ENCODE measurements around the gene UTS2B.

DNA sequence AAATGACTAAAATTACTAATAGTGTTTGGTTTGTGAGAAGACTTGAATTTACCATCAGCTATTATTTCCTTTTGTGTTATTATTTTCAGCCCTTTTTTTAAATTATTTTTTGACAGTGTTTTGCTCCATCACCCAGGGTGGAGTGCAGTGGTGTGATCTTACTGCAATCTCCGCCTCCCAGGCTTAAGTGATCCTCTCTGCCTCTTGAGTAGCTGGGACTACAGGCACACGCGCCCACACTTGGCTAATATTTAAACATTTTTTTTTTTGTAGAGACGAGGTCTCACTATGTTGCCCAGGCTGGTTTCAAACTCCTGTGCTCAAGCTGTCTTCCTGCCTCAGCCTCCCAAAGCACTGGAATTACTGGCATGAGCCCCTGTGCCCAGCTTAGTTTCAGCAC, 31.7 kb upstream of the UTS2B start:
- TF ChIP-seq, protein P1, sequence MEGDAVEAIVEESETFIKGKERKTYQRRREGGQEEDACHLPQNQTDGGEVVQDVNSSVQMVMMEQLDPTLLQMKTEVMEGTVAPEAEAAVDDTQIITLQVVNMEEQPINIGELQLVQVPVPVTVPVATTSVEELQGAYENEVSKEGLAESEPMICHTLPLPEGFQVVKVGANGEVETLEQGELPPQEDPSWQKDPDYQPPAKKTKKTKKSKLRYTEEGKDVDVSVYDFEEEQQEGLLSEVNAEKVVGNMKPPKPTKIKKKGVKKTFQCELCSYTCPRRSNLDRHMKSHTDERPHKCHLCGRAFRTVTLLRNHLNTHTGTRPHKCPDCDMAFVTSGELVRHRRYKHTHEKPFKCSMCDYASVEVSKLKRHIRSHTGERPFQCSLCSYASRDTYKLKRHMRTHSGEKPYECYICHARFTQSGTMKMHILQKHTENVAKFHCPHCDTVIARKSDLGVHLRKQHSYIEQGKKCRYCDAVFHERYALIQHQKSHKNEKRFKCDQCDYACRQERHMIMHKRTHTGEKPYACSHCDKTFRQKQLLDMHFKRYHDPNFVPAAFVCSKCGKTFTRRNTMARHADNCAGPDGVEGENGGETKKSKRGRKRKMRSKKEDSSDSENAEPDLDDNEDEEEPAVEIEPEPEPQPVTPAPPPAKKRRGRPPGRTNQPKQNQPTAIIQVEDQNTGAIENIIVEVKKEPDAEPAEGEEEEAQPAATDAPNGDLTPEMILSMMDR (conservative IDR thresholded peaks at IDR 0.05; ENCODE audit: low read length), result no peak
- no peak for TF ChIP-seq EZH2phosphoT487 (IDR thresholded peaks at IDR 0.05; ENCODE audit: borderline replicate concordance)

Measured in Loucy (cell line).